Suprapubic skin (tissue), 4 donors: ENCODE data around the gene CAVIN2.

Source experiments
- POLR2A ChIP-seq, 2 donors: fragments of 450-650 bp; IDR thresholded peaks; one replicate each; pipeline ENCODE4 v1.6.1; 2017; ENCODE audit warnings: antibody characterized with exemption in 2 of 2, mild to moderate bottlenecking in 2 of 2, moderate library complexity in 2 of 2
- POLR2AphosphoS5 ChIP-seq, 3 donors: sonication (generic); formaldehyde crosslinking; IDR thresholded peaks; one replicate each; pipeline ENCODE4 v1.6.1; 2017; ENCODE audit warnings: antibody characterized with exemption in 3 of 3

DNA sequence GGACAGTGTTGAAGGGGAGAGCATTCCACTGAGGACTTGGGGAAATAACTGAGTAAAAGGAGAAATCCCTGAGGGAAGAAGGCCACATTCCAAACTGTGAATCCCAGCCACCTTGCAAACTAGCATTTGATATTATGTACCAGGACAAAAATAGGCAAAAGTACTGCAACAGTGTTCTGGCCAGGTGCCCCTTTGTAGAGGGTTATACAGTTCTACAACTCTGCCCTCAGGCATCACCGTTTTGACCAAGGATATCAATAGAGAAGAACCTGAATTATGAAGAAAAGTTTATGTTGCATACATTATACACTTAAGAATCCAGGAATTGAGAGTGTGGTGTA lies 20.6 kb upstream of the CAVIN2 start:
- no peak for TF ChIP-seq POLR2A (IDR thresholded peaks at IDR 0.05)
- no peak for TF ChIP-seq POLR2AphosphoS5 (IDR thresholded peaks at IDR 0.05)
